NCI-H146 treated with DMSO at 0.1 percent for 48 hours (cell line): Measurements from ENCODE around the gene INHBC.
"Not testable (repeated sequence)": the region's sequence is repeated elsewhere in the genome, so short reads cannot be mapped to it uniquely, and the experiment has no call there.

Experiments
- DNase-seq: peaks from one replicate; lab custom pipeline; 2025; ENCODE audit not compliant: unreplicated experiment; lab: John Stamatoyannopoulos, UW

The INHBC gene

GRCh38 chr12:57481671-57482070 is 47.1 kb downstream of the INHBC start:
- DNase-seq: no peak

DNA sequence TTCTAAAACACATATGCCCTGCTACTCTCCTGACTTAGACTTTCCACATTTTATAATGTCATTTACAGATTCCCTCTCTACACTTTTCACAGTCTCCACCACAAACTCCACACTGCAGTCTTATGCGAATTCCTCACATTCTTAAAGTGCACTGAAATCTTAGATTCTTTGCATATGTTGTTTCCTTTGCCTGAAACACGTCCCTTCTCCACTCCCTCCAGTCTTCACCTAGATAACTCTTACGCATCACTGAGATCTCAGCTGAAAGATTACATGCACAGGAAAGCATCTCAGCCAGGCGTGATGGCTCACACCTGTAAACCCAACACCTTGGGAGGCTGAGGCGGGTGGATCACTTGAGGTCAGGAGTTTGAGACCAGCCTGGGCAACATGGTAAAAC is 48.9 kb downstream of the INHBC start:
- no peak for DNase-seq

- no peak for DNase-seq
Observed at GRCh38 chr12:57485695-57486094, 51.1 kb downstream of the INHBC start.

DNA sequence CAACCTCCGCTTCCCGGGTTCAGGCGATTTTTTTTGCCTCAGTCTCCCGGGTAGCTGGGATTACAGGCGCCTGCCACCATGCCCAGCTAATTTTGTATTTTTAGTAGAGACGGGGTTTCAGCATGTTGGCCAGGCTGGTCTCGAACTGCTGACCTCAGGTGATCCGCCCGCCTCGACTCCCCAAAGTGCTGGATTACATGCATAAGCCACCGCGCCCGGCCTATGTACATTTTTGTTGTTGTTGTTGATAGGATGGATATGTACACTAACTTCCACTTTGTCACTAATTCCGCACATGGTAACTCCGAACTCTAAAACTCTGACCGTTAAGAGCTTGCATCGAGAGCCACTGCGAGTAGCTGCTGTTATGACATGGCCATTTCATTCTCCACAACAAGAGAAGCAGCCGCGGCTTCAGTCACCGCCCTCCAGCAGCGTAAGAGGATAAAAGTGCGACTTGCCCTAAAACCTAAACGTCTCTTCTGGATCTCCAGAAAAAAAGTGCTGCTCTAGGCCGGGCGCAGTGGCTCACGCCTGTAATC is 52.5 kb downstream of the INHBC start:
- DNase-seq: no peak

GRCh38 chr12:57487597-57488401 is 53.2 kb downstream of the INHBC start, which contains the start of gene MARS1:
Gene MARS1, plus strand, starts transcription at chr12:57488068. Its CDS starts 23 bp downstream, at chr12:57488091.
- DNase-seq: peak; percentile 95

DNA sequence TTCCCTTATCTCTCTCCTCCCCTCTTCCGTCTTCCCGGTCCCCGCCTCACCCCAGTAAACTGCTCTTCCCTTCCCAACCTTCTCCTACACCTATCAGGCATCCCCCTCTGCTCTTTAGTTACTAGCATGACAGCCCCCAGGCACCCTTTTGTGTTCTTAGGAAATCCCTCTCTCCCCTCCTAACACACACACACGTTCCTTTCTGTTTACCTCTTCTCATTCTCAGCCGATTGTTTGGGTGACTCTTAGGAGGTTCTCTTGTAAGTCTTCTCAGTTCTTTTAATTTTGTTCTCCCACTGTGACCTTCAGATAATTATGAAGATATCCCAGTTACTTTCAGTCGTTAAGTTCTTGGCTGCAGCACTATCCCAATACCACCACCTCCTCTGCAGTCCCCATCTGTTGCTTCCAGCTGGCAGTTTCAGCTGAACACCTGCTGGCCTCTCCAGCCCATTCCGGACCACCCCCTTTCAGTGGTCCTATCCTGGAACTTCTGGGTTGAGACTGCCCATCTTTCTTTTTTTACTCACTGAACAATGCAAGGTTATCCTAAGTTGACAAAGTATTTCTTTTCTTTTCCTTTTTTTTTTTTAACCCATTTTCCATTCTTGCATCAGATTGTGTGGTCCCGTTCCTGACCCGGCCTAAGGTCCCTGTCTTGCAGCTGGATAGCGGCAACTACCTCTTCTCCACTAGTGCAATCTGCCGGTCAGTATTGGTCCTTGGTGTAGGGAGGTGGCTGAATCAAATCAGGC is 54.0 kb downstream of the INHBC start:
- no peak for DNase-seq

GRCh38 chr12:57489157-57489641 is 54.6 kb downstream of the INHBC start:
- no peak for DNase-seq

DNA sequence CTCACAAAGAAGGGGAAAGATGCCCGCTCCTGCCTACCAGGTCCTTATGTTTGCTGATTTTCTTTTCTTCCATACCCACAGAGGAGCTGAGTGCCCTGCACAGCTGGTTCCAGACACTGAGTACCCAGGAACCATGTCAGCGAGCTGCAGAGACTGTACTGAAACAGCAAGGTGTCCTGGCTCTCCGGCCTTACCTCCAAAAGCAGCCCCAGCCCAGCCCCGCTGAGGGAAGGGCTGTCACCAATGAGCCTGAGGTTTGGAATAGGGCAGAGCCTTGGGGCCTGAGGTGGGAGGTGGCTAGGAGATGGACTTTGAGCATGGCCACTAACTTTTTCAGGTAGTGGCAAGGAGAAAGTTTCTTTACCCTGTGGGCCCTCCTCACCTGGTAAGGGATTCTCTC is 55.5 kb downstream of the INHBC start:
- no peak for DNase-seq

DNA sequence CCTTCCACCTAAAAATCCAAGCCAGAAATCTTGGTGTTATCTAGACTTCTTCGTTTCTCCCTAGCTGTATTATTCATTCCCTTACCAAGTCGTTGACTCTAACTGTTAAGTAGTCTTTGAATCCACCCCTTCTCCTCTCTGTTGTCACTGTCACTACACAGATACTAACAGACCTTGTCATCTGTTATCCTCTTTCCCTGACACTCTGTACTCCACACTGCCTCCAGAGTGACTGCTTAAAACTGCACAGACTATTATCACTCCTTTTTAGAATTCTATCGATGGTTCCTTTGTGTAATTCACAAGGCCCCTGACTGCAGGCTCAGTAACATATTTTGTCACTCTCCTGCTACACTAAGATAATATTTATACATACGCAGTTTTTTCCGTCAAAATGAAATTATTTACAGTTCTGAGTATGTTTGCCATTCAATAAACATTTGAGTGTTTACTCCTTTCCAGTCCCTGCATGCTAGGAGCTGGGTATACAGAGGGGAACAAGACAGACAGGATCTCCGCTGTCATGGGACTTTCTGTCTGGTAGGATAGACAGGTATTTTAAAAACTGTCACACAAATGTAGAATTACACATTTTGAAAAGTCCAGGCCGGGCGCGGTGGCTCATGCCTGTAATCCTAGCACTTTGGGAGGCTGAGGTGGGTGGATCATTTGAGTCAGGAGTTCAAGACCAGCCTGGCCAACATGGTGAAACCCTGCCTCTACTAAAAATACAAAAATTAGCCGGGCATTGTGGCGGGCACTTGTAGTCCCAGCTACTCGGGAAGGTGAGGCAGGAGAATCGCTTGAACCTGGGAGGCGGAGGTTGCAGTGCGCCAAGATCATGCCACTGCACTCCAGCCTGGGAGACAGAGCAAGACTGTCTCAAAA is 57.1 kb downstream of the INHBC start:
- DNase-seq: no peak

DNA sequence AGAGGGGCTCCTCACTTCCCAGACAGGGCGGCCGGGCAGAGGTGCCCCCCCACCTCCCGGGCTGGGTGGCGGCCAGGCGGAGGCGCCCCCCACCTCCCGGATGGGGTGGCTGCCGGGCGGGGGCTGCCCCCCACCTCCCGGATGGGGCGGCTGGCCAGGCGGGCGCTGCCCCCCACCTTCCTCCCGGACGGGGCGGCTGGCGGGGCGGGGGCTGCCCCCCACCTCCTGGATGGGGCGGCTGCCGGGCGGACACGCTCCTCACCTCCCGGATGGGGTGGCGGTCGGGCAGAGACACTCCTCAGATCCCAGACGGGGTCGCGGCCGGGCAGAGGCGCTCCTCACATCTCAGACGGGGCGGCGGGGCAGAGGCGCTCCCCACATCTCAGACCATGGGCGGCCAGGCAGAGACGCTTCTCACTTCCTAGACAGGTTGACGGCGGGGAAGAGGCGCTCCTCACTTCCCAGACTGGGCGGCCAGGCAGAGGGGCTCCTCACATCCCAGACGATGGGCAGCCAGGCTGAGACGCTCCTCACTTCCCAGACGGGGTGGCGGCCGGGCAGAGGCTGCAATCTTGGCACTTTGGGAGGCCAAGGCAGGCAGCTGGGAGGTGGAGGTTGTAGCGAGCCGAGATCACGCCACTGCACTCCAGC is 60.6 kb downstream of the INHBC start:
- DNase-seq: not testable (repeated sequence)

DNA sequence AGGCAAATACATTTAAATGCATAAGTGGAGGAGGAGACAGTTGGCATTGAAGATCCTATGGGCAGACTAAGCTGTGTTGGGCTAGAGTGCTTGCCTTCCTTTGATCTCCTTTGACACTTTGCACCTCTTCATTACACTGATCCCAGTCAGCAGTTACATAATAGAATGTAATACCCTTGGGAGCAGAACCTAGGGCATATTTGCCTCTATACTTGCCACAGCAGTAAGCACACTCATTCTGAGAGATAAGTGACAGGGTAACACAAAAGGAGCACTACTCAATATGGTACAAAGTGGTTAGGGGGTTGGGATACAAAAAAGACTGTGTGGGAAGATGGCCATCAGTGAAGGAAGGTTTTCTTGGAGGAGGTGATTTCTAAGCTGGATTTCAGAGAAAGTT is 62.2 kb downstream of the INHBC start:
- DNase-seq: no peak

DNA sequence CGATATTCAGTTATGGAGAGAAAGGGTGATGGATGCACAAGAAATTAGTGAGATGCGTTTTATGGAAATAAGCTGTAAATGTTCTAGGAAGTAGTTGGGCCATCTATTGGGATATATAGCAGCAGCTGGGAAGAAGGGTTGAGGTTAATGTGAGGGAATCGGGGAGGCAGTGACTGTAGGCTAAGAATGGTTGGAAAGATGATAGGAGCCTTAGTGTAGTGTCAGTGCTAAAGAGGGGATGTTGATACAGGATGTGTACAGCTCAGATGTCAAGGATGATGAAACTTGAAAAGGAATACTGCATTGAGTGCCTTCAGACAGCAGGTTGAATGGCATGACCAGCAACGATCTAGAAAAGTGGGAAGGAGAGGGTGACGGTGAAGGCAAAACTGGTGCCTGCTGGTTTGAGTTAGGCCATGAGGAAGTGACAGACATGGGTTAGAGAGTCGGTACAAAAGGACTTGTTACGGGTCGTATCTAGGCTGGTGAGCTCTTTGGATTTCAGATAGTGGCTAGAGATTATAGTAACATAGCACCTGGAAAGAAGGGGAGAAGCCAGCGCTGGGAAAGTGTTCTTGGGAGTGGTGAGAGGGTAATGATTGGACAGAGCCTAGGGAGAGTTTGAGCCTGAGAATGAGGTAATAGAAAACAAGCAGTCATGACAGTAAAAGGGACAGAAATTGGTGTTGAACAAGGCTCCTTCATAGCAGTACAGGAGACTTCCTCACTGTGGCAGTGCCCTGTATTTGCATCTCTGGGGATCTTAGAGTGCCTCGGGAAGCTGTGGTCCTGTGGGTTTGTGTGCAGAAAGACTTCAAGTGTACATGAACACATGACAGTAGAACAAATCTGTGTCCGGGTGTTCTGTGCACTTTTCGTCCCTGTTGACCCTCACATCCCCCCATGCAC is 62.9 kb downstream of the INHBC start:
- DNase-seq: no peak

DNA sequence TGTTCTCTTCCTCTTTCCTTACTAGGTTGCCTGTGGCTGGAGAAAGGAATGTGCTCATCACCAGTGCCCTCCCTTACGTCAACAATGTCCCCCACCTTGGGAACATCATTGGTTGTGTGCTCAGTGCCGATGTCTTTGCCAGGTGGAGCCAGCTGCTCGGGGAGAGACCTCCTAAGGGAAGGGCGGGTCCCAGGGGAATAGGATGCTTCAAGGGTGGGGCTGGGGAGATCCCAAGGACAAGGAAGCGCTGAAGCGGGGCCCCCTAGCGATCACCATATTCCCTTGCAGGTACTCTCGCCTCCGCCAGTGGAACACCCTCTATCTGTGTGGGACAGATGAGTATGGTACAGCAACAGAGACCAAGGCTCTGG is 63.5 kb downstream of the INHBC start:
- no peak for DNase-seq

GRCh38 chr12:57498571-57498970 is 64.0 kb downstream of the INHBC start:
- no peak for DNase-seq

DNA sequence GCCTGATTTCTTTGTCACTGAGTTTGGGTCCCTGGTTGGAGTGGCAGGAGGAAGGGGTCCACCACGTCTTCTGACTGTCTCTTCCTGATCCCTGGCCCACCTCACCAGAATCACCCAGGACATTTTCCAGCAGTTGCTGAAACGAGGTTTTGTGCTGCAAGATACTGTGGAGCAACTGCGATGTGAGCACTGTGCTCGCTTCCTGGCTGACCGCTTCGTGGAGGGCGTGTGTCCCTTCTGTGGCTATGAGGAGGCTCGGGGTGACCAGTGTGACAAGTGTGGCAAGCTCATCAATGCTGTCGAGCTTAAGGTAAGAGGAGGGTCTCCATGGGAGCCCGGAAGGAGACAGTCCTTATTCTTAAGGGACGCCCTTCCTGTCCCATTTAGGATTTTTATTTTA is 65.6 kb downstream of the INHBC start:
- no peak for DNase-seq
